Panc1 (cell line): Measurements from ENCODE around the gene MAPK6.

Experiments
- CTCF ChIP-seq: fragments of 450-650 bp; IDR thresholded peaks from 2 replicates; pipeline ENCODE4 v1.5.1; 2017; ENCODE audit warnings: mild to moderate bottlenecking
- TF ChIP-seq, protein P1 (sequence below), 2 experiments: IDR thresholded peaks; 2 replicates each; pipeline ENCODE4 v1.6.1; 2011 to 2012; ENCODE audit warnings: low read depth in 2 of 2, control low read depth in 1 of 2, low read length in 1 of 2, mild to moderate bottlenecking in 1 of 2, moderate library complexity in 1 of 2; ENCODE audit not compliant: insufficient read depth in 1 of 2

DNA sequence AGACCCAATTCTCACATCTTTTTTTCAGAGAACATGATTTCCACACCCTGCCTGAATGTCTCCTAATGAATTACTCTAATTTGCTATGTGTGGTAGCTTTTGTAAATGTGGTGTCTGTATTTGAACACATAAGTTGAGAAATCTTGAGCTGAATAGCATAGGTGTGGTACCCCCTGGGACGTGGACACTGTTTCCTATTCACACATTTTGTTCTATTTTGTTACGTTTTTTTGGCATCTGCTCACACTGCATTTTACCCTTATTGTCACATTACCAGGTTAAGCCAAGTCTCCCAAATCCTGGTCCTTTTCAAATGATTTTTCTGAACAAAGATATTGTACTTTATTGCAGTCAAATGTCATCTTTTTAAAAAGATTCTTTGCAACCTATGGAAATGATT lies 6.8 kb upstream of the MAPK6 start:
- no peak for TF ChIP-seq CTCF
- TF ChIP-seq, protein P1, sequence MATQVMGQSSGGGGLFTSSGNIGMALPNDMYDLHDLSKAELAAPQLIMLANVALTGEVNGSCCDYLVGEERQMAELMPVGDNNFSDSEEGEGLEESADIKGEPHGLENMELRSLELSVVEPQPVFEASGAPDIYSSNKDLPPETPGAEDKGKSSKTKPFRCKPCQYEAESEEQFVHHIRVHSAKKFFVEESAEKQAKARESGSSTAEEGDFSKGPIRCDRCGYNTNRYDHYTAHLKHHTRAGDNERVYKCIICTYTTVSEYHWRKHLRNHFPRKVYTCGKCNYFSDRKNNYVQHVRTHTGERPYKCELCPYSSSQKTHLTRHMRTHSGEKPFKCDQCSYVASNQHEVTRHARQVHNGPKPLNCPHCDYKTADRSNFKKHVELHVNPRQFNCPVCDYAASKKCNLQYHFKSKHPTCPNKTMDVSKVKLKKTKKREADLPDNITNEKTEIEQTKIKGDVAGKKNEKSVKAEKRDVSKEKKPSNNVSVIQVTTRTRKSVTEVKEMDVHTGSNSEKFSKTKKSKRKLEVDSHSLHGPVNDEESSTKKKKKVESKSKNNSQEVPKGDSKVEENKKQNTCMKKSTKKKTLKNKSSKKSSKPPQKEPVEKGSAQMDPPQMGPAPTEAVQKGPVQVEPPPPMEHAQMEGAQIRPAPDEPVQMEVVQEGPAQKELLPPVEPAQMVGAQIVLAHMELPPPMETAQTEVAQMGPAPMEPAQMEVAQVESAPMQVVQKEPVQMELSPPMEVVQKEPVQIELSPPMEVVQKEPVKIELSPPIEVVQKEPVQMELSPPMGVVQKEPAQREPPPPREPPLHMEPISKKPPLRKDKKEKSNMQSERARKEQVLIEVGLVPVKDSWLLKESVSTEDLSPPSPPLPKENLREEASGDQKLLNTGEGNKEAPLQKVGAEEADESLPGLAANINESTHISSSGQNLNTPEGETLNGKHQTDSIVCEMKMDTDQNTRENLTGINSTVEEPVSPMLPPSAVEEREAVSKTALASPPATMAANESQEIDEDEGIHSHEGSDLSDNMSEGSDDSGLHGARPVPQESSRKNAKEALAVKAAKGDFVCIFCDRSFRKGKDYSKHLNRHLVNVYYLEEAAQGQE (IDR thresholded peaks at IDR 0.05; ENCODE audit: insufficient read depth in 1 of 2, low read depth in 2 of 2, low read length in 1 of 2): no peak
